ENCODE data around the gene MTHFS. TPM values are rescaled to one million over a fixed set of nuclear protein-coding genes. Genes with fewer than 3 reads are reported as not detected.
"Not testable (repeated sequence)": the region's sequence is repeated elsewhere in the genome, so short reads cannot be mapped to it uniquely, and the experiment has no call there.

The MTHFS gene
- total RNA-seq, 1 experiment from 2014 or later, result 27.1 TPM

DNA sequence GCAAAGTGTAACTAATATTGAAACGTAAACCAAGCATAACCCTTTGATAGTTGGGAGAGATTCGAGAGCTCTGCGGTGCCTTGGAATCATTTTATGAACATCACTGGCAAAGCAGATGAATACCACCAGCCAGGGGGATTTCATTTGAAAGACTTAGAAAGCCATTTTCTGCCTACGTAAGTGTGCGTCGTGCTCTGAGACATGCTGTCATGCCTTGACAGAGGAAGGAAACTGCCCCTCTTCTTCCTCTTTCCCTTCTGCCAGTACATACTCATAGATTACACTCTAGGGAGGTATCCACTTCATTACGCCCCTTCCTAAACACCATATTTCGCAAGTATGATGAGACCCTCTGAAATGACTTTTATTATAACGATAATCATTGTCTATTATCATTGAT is 3.3 kb upstream of the MTHFS start:
- Histone ChIP-seq H3K9me2 (ENCODE audit: insufficient read depth) (no peaks in the 10 kb centered on the region; the same call in 1 of the 2 replicates), H3K4me1 (replicated peaks; ENCODE audit: insufficient read depth) (peaks cover 34% of the 10 kb centered on the region), H3K4me2 (no peak overlapping the region), H3K36me3 (ENCODE audit: low read depth) (no peaks in the 10 kb centered on the region), H3K4me3 (no peak overlapping the region), H3K27ac (no peak overlapping the region), H3K9me3 (ENCODE audit: insufficient read depth, low read depth) (no peaks in the 10 kb centered on the region), H4K20me1 (ENCODE audit: insufficient read depth) (no peaks in the 10 kb centered on the region), H3K27me3 (ENCODE audit: insufficient read depth, low read depth) (no peaks in the 10 kb centered on the region), H3K79me2 (ENCODE audit: low read depth) (peaks cover 15% of the 10 kb centered on the region), H3F3A (ENCODE audit: insufficient read depth, low read depth) (peaks cover 10% of the 10 kb centered on the region; the same call in 1 of the 2 replicates), H2AFZ (no peak overlapping the region)
- TF ChIP-seq, protein P1, sequence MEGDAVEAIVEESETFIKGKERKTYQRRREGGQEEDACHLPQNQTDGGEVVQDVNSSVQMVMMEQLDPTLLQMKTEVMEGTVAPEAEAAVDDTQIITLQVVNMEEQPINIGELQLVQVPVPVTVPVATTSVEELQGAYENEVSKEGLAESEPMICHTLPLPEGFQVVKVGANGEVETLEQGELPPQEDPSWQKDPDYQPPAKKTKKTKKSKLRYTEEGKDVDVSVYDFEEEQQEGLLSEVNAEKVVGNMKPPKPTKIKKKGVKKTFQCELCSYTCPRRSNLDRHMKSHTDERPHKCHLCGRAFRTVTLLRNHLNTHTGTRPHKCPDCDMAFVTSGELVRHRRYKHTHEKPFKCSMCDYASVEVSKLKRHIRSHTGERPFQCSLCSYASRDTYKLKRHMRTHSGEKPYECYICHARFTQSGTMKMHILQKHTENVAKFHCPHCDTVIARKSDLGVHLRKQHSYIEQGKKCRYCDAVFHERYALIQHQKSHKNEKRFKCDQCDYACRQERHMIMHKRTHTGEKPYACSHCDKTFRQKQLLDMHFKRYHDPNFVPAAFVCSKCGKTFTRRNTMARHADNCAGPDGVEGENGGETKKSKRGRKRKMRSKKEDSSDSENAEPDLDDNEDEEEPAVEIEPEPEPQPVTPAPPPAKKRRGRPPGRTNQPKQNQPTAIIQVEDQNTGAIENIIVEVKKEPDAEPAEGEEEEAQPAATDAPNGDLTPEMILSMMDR (conservative IDR thresholded peaks at IDR 0.05), result no peak
- no peak for TF ChIP-seq EZH2 (IDR thresholded peaks at IDR 0.05; ENCODE audit: low read depth)
- ChIA-PET CTCF (interaction anchor here (0.7 kb wide), 1 partner anchor 449 kb away, joined by 4 read pairs; no protein-coding TSS in a partner anchor), POLR2A (ENCODE audit: unreplicated experiment) (no interaction called here)
- DNase-seq, result no peak
- intact Hi-C loops (cut with micrococcal nuclease; ENCODE audit: unreplicated experiment), result no loop called here
- BruUV-seq (replicated peaks), result no TSS peak

DNA sequence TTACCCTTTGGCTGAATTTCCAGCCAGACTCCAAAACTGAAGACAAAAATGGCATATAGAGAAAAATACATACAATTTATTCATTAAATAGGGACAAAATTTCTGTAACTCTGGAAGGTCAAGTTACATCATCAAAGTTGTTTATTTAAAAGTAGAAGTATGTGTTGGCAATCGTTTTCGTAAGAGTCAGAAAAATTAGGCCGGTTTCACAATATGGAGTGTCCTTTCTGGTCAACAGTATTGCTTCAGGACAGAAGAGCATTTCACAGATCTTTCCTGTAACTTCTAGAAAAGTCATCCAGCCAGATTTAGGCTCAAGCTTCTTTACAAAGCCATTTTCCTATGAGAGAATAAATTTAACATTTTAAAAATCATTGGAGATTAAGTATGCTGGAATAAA is 2.0 kb upstream of the MTHFS start:
- POLR2A ChIA-PET (ENCODE audit: unreplicated experiment), result interaction anchor here (0.6 kb wide), 1 partner anchor 197 kb away, joined by 5 read pairs; no protein-coding TSS in a partner anchor
- H3K4me3 ChIP-seq; H3K9me3 ChIP-seq (ENCODE audit: insufficient read depth, low read depth); H3F3A ChIP-seq (ENCODE audit: insufficient read depth, low read depth); CTCF ChIA-PET; BruUV-seq (replicated peaks); H2AFZ ChIP-seq; H3K27me3 ChIP-seq (ENCODE audit: insufficient read depth, low read depth); H3K9me2 ChIP-seq (ENCODE audit: insufficient read depth); H4K20me1 ChIP-seq (ENCODE audit: insufficient read depth); H3K36me3 ChIP-seq (ENCODE audit: low read depth); intact Hi-C loops (cut with micrococcal nuclease; ENCODE audit: unreplicated experiment): not testable (repeated sequence)
- peak in 1 of 2 experiments; percentile 75 for DNase-seq
- peak overlapping the region; percentile 9; the same call in 1 of the 2 replicates for H3K4me2 ChIP-seq
- peak overlapping the region; percentile 63 for H3K27ac ChIP-seq
- H3K4me1 ChIP-seq (replicated peaks; ENCODE audit: insufficient read depth), result peaks cover 39% of the 10 kb centered on the region
- peaks cover 28% of the 10 kb centered on the region for H3K79me2 ChIP-seq (ENCODE audit: low read depth)

DNA sequence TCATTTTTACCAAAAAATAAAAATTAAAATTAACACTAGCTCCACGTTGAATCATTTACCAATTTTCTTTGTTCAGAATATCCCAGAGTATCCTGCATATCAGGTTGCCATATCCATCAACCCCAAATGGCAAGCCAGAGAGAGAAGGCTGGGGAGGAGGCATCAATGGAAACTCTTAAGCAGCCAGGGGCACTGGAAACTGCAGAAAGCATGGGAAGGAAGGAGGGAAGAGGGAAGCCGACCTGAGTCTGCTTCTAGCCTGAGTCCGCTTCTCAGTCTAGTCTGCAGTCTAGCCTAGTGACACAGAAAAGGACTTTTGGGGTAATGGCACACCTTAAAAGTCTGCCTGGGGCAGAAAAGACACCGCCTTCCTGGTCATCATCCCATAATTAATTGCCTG is 1.6 kb upstream of the MTHFS start:
- BruUV-seq (replicated peaks), result no TSS peak
- CTCF ChIA-PET, result no interaction called here
- POLR2A ChIA-PET (ENCODE audit: unreplicated experiment), result interaction anchor here (0.6 kb wide), 1 partner anchor 197 kb away, joined by 5 read pairs; no protein-coding TSS in a partner anchor

More for the DNA sequence above, 1.6 kb upstream of the MTHFS start:
- no peak overlapping the region for H3K4me3 ChIP-seq
- no peaks in the 10 kb centered on the region for H3K9me3 ChIP-seq (ENCODE audit: insufficient read depth, low read depth)
- H3F3A ChIP-seq (ENCODE audit: insufficient read depth, low read depth), result peaks cover 10% of the 10 kb centered on the region; the same call in 1 of the 2 replicates
- no peaks in the 10 kb centered on the region for H3K27me3 ChIP-seq (ENCODE audit: insufficient read depth, low read depth)
- no peak overlapping the region for H2AFZ ChIP-seq
- H3K36me3 ChIP-seq (ENCODE audit: low read depth), result no peaks in the 10 kb centered on the region
- H3K4me1 ChIP-seq (replicated peaks; ENCODE audit: insufficient read depth), result peaks cover 39% of the 10 kb centered on the region
- TF ChIP-seq, protein P1 (conservative IDR thresholded peaks at IDR 0.05), result no peak
- no peak for TF ChIP-seq EZH2 (IDR thresholded peaks at IDR 0.05; ENCODE audit: low read depth)
- no peaks in the 10 kb centered on the region for H4K20me1 ChIP-seq (ENCODE audit: insufficient read depth)
- no peak for DNase-seq
- peak overlapping the region; percentile 63 for H3K27ac ChIP-seq
- intact Hi-C loops (cut with micrococcal nuclease; ENCODE audit: unreplicated experiment), result no loop called here
- peaks cover 32% of the 10 kb centered on the region for H3K79me2 ChIP-seq (ENCODE audit: low read depth)
- peak overlapping the region; percentile 88; the same call in 1 of the 2 replicates for H3K4me2 ChIP-seq
- H3K9me2 ChIP-seq (ENCODE audit: insufficient read depth), result no peaks in the 10 kb centered on the region; the same call in 1 of the 2 replicates

Data from PC-9 (cell line).